Esophagus (tissue), 2 donors: ENCODE data around the gene SH3PXD2B. TPM values are rescaled to one million over a fixed set of nuclear protein-coding genes. Genes with fewer than 3 reads are reported as not detected.
"Not testable (repeated sequence)": the region's sequence is repeated elsewhere in the genome, so short reads cannot be mapped to it uniquely, and the experiment has no call there.

Source experiments
- H3K27ac ChIP-seq, 2 donors: one replicate each; pipeline ENCODE4 v1.5.1; 2013; ENCODE audit warnings: low read depth in 2 of 2, mild to moderate bottlenecking in 2 of 2, inconsistent platforms in 1 of 2, low read length in 1 of 2, moderate library complexity in 1 of 2
- H3K27me3 ChIP-seq, 2 donors: one replicate each; pipeline ENCODE4 v1.6.1; 2013; ENCODE audit warnings: low read length in 2 of 2, control low read depth in 1 of 2, mild to moderate bottlenecking in 1 of 2; ENCODE audit not compliant: insufficient read depth in 2 of 2, control insufficient read depth in 1 of 2
- H3K36me3 ChIP-seq, 2 donors: one replicate each; pipeline ENCODE4 v1.6.1; 2013; ENCODE audit warnings: low read length in 1 of 2; ENCODE audit not compliant: control insufficient read depth in 2 of 2, insufficient read depth in 2 of 2
- H3K4me1 ChIP-seq, 2 donors: one replicate each; pipeline ENCODE4 v1.6.1; 2013; ENCODE audit warnings: low read length in 1 of 2; ENCODE audit not compliant: control insufficient read depth in 2 of 2, insufficient read depth in 2 of 2
- H3K4me3 ChIP-seq, 2 donors: one replicate each; pipeline ENCODE4 v1.5.1; 2013; ENCODE audit warnings: low read length in 2 of 2, mild to moderate bottlenecking in 2 of 2, low read depth in 1 of 2, moderate library complexity in 1 of 2
- H3K9me3 ChIP-seq, 2 donors: one replicate each; pipeline ENCODE4 v1.6.1; 2013; ENCODE audit warnings: mild to moderate bottlenecking in 2 of 2, low read depth in 1 of 2, low read length in 1 of 2, moderate library complexity in 1 of 2; ENCODE audit not compliant: control insufficient read depth in 2 of 2, insufficient read depth in 1 of 2
- WGBS, 2 donors: extraction: QIAGEN DNeasy Blood & Tissue Kit; methylation state at CpG; one replicate each; pipeline ENCODE4 v1.1.7; 2013; 5-methylcytosine and 5-hydroxymethylcytosine counted together
- polyA plus RNA-seq, 2 donors: library from polyadenylated mRNA; stranded (reverse); fragments of 200-250 nt; gene quantifications; one replicate each; pipeline ENCODE4 v1.2.3, GENCODE V29; 2013
- donor health status: healthy with polysubstance abuse.
- donor health status: Bipolar disorder and iron deficiency.

SH3PXD2B gene
- polyA plus RNA-seq, 2 donors: 3.0 to 4.5 TPM

DNA sequence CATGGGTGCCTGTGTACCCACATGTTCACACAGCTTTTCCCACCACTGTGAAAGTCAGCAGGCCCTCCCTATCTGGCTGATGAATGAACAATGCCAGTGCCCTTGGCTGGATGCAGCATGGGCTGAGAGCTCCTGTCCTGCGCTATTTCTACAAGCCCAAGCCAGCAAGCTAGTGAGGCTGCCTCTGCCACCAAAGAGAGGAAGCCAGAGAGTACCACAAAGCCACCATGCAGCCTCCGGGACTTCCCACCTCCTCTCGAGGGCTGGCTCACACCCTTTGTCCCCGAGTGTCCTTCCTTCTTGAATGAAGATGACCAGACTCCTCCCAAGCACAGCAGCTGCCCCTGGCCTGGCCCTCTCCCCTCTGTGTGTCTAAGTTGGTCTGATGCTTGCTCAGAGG is 76.5 kb downstream of the SH3PXD2B start:
- Histone ChIP-seq H3K9me3 (no peaks in the 10 kb centered on the region), H3K36me3 (peaks cover 0 to 11% of the 10 kb centered on the region in 2 donors), H3K4me3 (no peak overlapping the region), H3K4me1 (peaks cover 0 to 3% of the 10 kb centered on the region in 2 donors), H3K27ac (no peak overlapping the region), H3K27me3 (no peaks in the 10 kb centered on the region)
- 78 to 80% methylated on average over 4 of the region's 4 CpGs for WGBS, 2 donors

- H3K27ac ChIP-seq: no peak overlapping the region
- WGBS, 2 donors: 92% methylated on average over 3 of the region's 3 CpGs
- H3K4me3 ChIP-seq: no peak overlapping the region
- H3K36me3 ChIP-seq: peaks cover 0 to 11% of the 10 kb centered on the region in 2 donors
- peaks cover 0 to 3% of the 10 kb centered on the region in 2 donors for H3K4me1 ChIP-seq
- H3K27me3 ChIP-seq: no peaks in the 10 kb centered on the region
- H3K9me3 ChIP-seq: no peaks in the 10 kb centered on the region
Observed at GRCh38 chr5:172377438-172377837, 76.9 kb downstream of the SH3PXD2B start.

- Histone ChIP-seq H3K9me3 (peaks cover 0 to 4% of the 10 kb centered on the region in 2 donors), H3K4me3 (no peak overlapping the region), H3K27ac (no peak overlapping the region), H3K36me3 (peaks cover 0 to 6% of the 10 kb centered on the region in 2 donors), H3K4me1 (peaks cover 0 to 3% of the 10 kb centered on the region in 2 donors), H3K27me3 (no peaks in the 10 kb centered on the region)
- 93 to 97% methylated on average over 6 of the region's 6 CpGs for WGBS, 2 donors
Observed at GRCh38 chr5:172374783-172375182, 79.5 kb downstream of the SH3PXD2B start.

GRCh38 chr5:172373680-172374079 is 80.6 kb downstream of the SH3PXD2B start:
- no peaks in the 10 kb centered on the region for H3K27me3 ChIP-seq
- H3K4me3 ChIP-seq: no peak overlapping the region
- peaks cover 0 to 6% of the 10 kb centered on the region in 2 donors for H3K36me3 ChIP-seq
- 86 to 90% methylated on average over 6 of the region's 6 CpGs for WGBS, 2 donors
- H3K9me3 ChIP-seq: peaks cover 0 to 4% of the 10 kb centered on the region in 2 donors
- no peak overlapping the region for H3K27ac ChIP-seq
- H3K4me1 ChIP-seq: peaks cover 0 to 3% of the 10 kb centered on the region in 2 donors

- Histone ChIP-seq H3K4me1 (no peaks in the 10 kb centered on the region), H3K9me3 (peaks cover 0 to 4% of the 10 kb centered on the region in 2 donors), H3K36me3 (peaks cover 0 to 3% of the 10 kb centered on the region in 2 donors), H3K27ac (no peak overlapping the region), H3K27me3 (no peaks in the 10 kb centered on the region), H3K4me3 (no peak overlapping the region)
- WGBS, 2 donors: 93 to 95% methylated on average over 7 of the region's 7 CpGs
Observed at GRCh38 chr5:172371684-172372083, 82.6 kb downstream of the SH3PXD2B start.

- Histone ChIP-seq H3K36me3 (no peaks in the 10 kb centered on the region), H3K4me3 (no peak overlapping the region), H3K9me3 (peaks cover 0 to 4% of the 10 kb centered on the region in 2 donors), H3K27me3 (no peaks in the 10 kb centered on the region), H3K4me1 (no peaks in the 10 kb centered on the region), H3K27ac (no peak overlapping the region)
- WGBS, 2 donors: 61 to 64% methylated on average over 4 of the region's 4 CpGs
Observed at GRCh38 chr5:172370648-172371545, 83.4 kb downstream of the SH3PXD2B start.

DNA sequence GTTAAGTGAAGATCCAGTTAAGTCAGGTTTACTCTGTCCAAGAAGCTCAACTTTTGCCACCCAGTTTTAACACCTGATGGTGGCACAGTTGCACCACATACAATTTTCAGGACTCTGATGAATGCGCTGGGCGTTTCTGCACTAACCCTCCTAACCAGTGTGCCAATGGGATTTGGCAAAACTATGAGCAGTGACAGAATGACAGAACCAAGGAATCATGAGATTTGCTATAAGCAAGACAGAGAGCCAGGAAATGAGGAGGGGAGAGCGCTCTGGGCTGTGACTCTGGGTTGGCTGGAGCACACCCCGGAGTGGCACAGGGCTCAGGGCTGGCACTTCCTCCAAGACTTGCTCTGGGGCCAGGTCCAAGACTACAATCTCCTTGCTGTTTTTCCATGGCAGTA is 84.1 kb downstream of the SH3PXD2B start:
- no peak overlapping the region for H3K4me3 ChIP-seq
- no peak overlapping the region for H3K27ac ChIP-seq
- WGBS, 2 donors: 78 to 84% methylated on average over 4 of the region's 4 CpGs
- peaks cover 0 to 4% of the 10 kb centered on the region in 2 donors for H3K9me3 ChIP-seq
- H3K27me3 ChIP-seq: no peaks in the 10 kb centered on the region
- no peaks in the 10 kb centered on the region for H3K36me3 ChIP-seq
- H3K4me1 ChIP-seq: no peaks in the 10 kb centered on the region

- not testable (repeated sequence) for H3K27me3 ChIP-seq, H3K36me3 ChIP-seq, H3K4me1 ChIP-seq, H3K9me3 ChIP-seq, H3K4me3 ChIP-seq, H3K27ac ChIP-seq
- WGBS, 2 donors: 96 to 98% methylated on average over 3 of the region's 3 CpGs
Observed at GRCh38 chr5:172368699-172369098, 85.6 kb downstream of the SH3PXD2B start.

DNA sequence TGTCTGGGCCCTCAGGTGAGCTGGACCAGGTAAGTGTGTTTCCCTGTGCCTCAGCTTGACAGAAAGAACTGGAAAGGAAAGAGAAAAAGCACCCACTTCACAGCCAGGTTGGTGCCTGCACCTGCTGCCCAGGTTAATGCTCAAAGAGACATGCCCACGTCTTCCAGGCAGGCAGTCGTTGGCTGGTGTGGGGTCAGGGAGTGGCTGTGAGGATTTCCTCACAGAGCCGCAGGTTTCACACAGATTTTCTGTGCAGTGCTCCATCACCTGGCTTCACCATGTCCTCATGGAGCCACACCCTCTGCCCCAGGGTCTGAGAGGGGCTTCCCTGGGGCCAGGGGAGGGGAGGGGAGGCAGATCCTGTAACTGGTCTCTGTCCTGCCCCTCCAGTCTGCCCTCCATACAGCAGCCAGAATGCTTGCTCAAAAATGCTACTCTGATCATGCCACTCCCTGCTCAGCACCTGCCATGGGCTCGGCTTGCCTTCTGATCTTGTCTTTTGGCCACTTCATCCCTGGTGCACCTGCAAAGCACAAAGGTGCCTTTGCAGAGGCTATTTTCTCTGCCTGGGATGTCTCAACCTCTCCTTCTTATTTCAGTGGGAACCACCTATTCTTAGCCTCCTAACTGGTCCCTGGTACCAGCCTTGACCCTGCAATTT is 88.2 kb downstream of the SH3PXD2B start:
- 62 to 84% methylated on average over 4 of the region's 4 CpGs for WGBS, 2 donors
- no peaks in the 10 kb centered on the region for H3K27me3 ChIP-seq
- H3K9me3 ChIP-seq: no peaks in the 10 kb centered on the region
- H3K36me3 ChIP-seq: no peaks in the 10 kb centered on the region
- no peaks in the 10 kb centered on the region for H3K4me1 ChIP-seq
- H3K27ac ChIP-seq: no peak overlapping the region
- no peak overlapping the region for H3K4me3 ChIP-seq
